HepG2 (cell line): Measurements from ENCODE around the gene RXYLT1. TPM values are rescaled to one million over a fixed set of nuclear protein-coding genes. Genes with fewer than 3 reads are reported as not detected.

ENCODE experiments used
- CBX2 ChIP-seq, 2 experiments: fragments of 200-600 bp in 1 of 2; sonication (generic); formaldehyde crosslinking in 1 of 2; IDR thresholded peaks; 2 replicates each; pipeline versions ENCODE4 v1.7.0 to v1.8.1; 2018 to 2022; ENCODE audit warnings: low read depth in 2 of 2, low read length in 1 of 2, mild to moderate bottlenecking in 1 of 2, missing genetic modification reagents in 1 of 2
- CREB1 ChIP-seq, 2 experiments: fragments of 450-650 bp in 1 of 2; IDR thresholded peaks; 2 replicates each; pipeline ENCODE4 v1.6.1; 2016 to 2017; ENCODE audit warnings: control low read depth in 1 of 2, mild to moderate bottlenecking in 1 of 2, missing compliant biosample characterization in 1 of 2, missing genetic modification characterization in 1 of 2
- CREM ChIP-seq, 2 experiments: sonication (generic) in 1 of 2; formaldehyde crosslinking in 1 of 2; IDR thresholded peaks; 2 replicates each; pipeline versions ENCODE4 v1.4.0 to v1.6.1; 2016 to 2020; ENCODE audit warnings: antibody characterized with exemption in 1 of 2, mild to moderate bottlenecking in 1 of 2, missing genetic modification reagents in 1 of 2
- ERF ChIP-seq: IDR thresholded peaks from 2 replicates; pipeline ENCODE4 v1.6.1; 2018; ENCODE audit warnings: missing biosample characterization, missing genetic modification reagents
- KDM4B ChIP-seq: sonication (generic); formaldehyde crosslinking; IDR thresholded peaks from 2 replicates; pipeline ENCODE4 v1.4.0; 2020; ENCODE audit warnings: missing genetic modification reagents
- KDM5B ChIP-seq: sonication (generic); formaldehyde crosslinking; IDR thresholded peaks from 2 replicates; pipeline ENCODE4 v1.4.0; 2020; ENCODE audit warnings: missing genetic modification reagents, mild to moderate bottlenecking, borderline replicate concordance
- KLF9 ChIP-seq: IDR thresholded peaks from 2 replicates; pipeline ENCODE4 v1.6.1; 2016; ENCODE audit warnings: low read depth
- MAFF ChIP-seq: IDR thresholded peaks from 2 replicates; pipeline ENCODE4 v1.6.1; 2011; ENCODE audit warnings: low read depth, low read length, improper control_type of control experiment
- MEIS1 ChIP-seq: sonication (generic); formaldehyde crosslinking; IDR thresholded peaks from 2 replicates; pipeline ENCODE4 v1.9.0; 2021; ENCODE audit warnings: mild to moderate bottlenecking, missing genetic modification reagents, moderate library complexity, borderline replicate concordance
- MYNN ChIP-seq: sonication (generic); formaldehyde crosslinking; IDR thresholded peaks from 2 replicates; pipeline ENCODE4 v1.4.0; 2020; ENCODE audit warnings: mild to moderate bottlenecking, low read depth, missing genetic modification reagents
- NR2C2 ChIP-seq: sonication (generic); formaldehyde crosslinking; IDR thresholded peaks from 2 replicates; pipeline ENCODE4 v1.4.0; 2020; ENCODE audit warnings: missing genetic modification reagents, mild to moderate bottlenecking, moderate library complexity, borderline replicate concordance
- POLR2AphosphoS2 ChIP-seq: IDR thresholded peaks from 2 replicates; pipeline ENCODE4 v1.6.1; 2011; ENCODE audit warnings: low read depth, low read length, improper control_type of control experiment
- RFX5 ChIP-seq: IDR thresholded peaks from 2 replicates; pipeline ENCODE4 v1.6.1; 2011; ENCODE audit warnings: low read depth, low read length, improper control_type of control experiment
- SALL1 ChIP-seq: sonication (generic); formaldehyde crosslinking; IDR thresholded peaks from 2 replicates; pipeline ENCODE4 v1.8.0; 2022; ENCODE audit warnings: mild to moderate bottlenecking, missing genetic modification reagents
- SRSF9 ChIP-seq: fragments of 200-400 bp; formaldehyde crosslinking; IDR thresholded peaks from 2 replicates; pipeline ENCODE4 v1.6.1; 2018; ENCODE audit warnings: borderline replicate concordance, mild to moderate bottlenecking, low read depth, low read length; ENCODE audit not compliant: insufficient read depth, poor library complexity, severe bottlenecking
- ZBTB42 ChIP-seq: sonication (generic); formaldehyde crosslinking; IDR thresholded peaks from 2 replicates; pipeline ENCODE4 v1.5.0; 2020; ENCODE audit warnings: mild to moderate bottlenecking, missing genetic modification reagents
- ZEB1 ChIP-seq: IDR thresholded peaks from 2 replicates; pipeline ENCODE4 v1.6.1; 2012; ENCODE audit warnings: mild to moderate bottlenecking, low read depth, inconsistent platforms; ENCODE audit not compliant: insufficient replicate concordance
- ZNF121 ChIP-seq: sonication (generic); formaldehyde crosslinking; IDR thresholded peaks from 2 replicates; pipeline ENCODE4 v1.5.0; 2020; ENCODE audit warnings: mild to moderate bottlenecking, missing genetic modification reagents
- ZNF615 ChIP-seq: sonication (generic); formaldehyde crosslinking; IDR thresholded peaks from 2 replicates; pipeline ENCODE4 v1.5.0; 2020; ENCODE audit warnings: mild to moderate bottlenecking, missing genetic modification reagents, borderline replicate concordance
- polyA plus RNA-seq, 8 experiments: library from polyadenylated mRNA; depleted of rRNA in 3 of 8; stranded (reverse) in 7 of 8; unstranded in 1 of 8; fragments of >200 nt; fragmentation: Illumina TruSeq in 4 of 8; extraction: Trizol in 4 of 8; gene quantifications; 2 replicates each; pipeline versions ENCODE4 v1.2.1 to v1.2.3, GENCODE V29; 2011 to 2016; ENCODE audit warnings: low read depth in 4 of 8, missing spikeins in 1 of 8, mixed read lengths in 1 of 8; ENCODE audit not compliant: insufficient read depth in 1 of 8
- total RNA-seq, 5 experiments: library from RNA; depleted of rRNA; stranded (reverse); fragments of >200 nt; fragmentation: Illumina TruSeq; extraction: Trizol; gene quantifications; 2 replicates each; pipeline ENCODE4 v1.2.3, GENCODE V29; 2016; ENCODE audit warnings: low read depth in 1 of 5
- TF ChIP-seq, protein P1 (sequence below): sonication (generic); formaldehyde crosslinking; IDR thresholded peaks from 2 replicates; pipeline ENCODE4 v1.4.0; 2020; ENCODE audit warnings: mild to moderate bottlenecking, missing genetic modification reagents
- TF ChIP-seq, protein P2 (sequence below): sonication (generic); formaldehyde crosslinking; IDR thresholded peaks from 2 replicates; pipeline ENCODE4 v1.4.0; 2020; ENCODE audit warnings: missing genetic modification reagents

The RXYLT1 gene
- total and polyA plus RNA-seq, 2 of the 13 experiments (the other 11 are each of a cell fraction or from before 2014, with no cell fraction given): 8.3 to 15.5 TPM

DNA sequence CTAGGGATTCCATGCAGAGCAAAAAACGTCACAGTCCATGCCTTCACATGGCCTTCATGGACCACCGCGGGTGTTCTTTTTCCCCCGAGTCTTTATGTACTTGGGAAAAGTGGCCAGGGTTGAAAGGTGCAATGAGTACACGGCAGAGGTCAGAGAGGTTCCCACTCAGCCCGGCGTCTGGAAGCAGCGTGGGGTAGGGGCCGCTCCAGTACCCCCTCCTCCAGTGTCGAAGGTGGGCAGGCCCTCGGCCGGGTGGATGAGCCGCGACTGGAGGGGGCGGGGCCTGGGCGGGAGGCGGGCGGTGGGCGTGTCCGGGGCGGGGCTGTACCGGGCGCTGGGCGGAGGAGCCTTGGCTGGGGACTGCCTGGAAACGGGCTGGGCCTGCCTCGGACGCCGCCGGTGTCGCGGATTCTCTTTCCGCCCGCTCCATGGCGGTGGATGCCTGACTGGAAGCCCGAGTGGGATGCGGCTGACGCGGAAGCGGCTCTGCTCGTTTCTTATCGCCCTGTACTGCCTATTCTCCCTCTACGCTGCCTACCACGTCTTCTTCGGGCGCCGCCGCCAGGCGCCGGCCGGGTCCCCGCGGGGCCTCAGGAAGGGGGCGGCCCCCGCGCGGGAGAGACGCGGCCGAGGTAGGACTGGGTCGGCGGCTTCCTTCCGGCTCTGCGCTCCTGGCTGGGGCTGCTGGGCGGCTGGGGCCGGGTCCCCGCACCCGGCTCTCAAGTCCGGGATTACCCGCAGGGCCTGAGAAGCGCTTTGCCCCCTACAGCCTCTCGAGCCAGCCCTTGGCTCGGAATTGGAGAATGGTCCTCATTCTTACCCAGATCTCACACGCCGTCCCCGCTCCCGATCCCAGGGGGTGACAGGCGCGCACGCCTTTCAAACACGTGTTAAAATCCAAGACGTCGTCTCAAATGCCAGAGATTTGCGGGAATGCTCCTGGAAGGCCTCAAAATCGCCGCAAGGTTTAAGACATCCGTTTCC lies at the start of gene RXYLT1 (continued):
- TF ChIP-seq, protein P1, sequence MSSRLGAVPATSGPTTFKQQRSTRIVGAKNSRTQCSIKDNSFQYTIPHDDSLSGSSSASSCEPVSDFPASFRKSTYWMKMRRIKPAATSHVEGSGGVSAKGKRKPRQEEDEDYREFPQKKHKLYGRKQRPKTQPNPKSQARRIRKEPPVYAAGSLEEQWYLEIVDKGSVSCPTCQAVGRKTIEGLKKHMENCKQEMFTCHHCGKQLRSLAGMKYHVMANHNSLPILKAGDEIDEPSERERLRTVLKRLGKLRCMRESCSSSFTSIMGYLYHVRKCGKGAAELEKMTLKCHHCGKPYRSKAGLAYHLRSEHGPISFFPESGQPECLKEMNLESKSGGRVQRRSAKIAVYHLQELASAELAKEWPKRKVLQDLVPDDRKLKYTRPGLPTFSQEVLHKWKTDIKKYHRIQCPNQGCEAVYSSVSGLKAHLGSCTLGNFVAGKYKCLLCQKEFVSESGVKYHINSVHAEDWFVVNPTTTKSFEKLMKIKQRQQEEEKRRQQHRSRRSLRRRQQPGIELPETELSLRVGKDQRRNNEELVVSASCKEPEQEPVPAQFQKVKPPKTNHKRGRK (CRISPR knock-in tag): no peak
- TF ChIP-seq ZEB1: no peak
- no peak for TF ChIP-seq SRSF9
- peak; percentile 77; the same call in 1 of the 2 replicates for TF ChIP-seq KDM5B (CRISPR knock-in tag)
- TF ChIP-seq ZNF615 (CRISPR knock-in tag): no peak
- TF ChIP-seq NR2C2 (CRISPR knock-in tag): peak; percentile 20; the same call in 1 of the 2 replicates
- no peak for TF ChIP-seq KLF9
- no peak for TF ChIP-seq MAFF
- TF ChIP-seq ZBTB42: no peak
- TF ChIP-seq CREB1 (IDR thresholded peaks at IDR 0.05): no peak
- TF ChIP-seq CREB1 (CRISPR knock-in tag; IDR thresholded peaks at IDR 0.05): no peak
- TF ChIP-seq CREM (IDR thresholded peaks at IDR 0.05): 0 out of 2 replicates have a peak, but pooled peaks have one; percentile 26
- no peak for TF ChIP-seq CREM (CRISPR knock-in tag; IDR thresholded peaks at IDR 0.05)
- no peak for TF ChIP-seq ZNF121 (CRISPR knock-in tag)
- TF ChIP-seq KDM4B (CRISPR knock-in tag): no peak
- no peak; the same call in 1 of the 2 replicates for TF ChIP-seq MEIS1 (CRISPR knock-in tag)
- TF ChIP-seq MYNN (CRISPR knock-in tag): no peak
- no peak for TF ChIP-seq RFX5
- TF ChIP-seq, protein P2, sequence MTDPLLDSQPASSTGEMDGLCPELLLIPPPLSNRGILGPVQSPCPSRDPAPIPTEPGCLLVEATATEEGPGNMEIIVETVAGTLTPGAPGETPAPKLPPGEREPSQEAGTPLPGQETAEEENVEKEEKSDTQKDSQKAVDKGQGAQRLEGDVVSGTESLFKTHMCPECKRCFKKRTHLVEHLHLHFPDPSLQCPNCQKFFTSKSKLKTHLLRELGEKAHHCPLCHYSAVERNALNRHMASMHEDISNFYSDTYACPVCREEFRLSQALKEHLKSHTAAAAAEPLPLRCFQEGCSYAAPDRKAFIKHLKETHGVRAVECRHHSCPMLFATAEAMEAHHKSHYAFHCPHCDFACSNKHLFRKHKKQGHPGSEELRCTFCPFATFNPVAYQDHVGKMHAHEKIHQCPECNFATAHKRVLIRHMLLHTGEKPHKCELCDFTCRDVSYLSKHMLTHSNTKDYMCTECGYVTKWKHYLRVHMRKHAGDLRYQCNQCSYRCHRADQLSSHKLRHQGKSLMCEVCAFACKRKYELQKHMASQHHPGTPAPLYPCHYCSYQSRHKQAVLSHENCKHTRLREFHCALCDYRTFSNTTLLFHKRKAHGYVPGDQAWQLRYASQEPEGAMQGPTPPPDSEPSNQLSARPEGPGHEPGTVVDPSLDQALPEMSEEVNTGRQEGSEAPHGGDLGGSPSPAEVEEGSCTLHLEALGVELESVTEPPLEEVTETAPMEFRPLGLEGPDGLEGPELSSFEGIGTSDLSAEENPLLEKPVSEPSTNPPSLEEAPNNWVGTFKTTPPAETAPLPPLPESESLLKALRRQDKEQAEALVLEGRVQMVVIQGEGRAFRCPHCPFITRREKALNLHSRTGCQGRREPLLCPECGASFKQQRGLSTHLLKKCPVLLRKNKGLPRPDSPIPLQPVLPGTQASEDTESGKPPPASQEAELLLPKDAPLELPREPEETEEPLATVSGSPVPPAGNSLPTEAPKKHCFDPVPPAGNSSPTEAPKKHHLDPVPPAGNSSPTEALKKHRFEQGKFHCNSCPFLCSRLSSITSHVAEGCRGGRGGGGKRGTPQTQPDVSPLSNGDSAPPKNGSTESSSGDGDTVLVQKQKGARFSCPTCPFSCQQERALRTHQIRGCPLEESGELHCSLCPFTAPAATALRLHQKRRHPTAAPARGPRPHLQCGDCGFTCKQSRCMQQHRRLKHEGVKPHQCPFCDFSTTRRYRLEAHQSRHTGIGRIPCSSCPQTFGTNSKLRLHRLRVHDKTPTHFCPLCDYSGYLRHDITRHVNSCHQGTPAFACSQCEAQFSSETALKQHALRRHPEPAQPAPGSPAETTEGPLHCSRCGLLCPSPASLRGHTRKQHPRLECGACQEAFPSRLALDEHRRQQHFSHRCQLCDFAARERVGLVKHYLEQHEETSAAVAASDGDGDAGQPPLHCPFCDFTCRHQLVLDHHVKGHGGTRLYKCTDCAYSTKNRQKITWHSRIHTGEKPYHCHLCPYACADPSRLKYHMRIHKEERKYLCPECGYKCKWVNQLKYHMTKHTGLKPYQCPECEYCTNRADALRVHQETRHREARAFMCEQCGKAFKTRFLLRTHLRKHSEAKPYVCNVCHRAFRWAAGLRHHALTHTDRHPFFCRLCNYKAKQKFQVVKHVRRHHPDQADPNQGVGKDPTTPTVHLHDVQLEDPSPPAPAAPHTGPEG (CRISPR knock-in tag): no peak; the same call in 1 of the 2 replicates
- TF ChIP-seq SALL1: peak; percentile 75; the same call in 1 of the 2 replicates
- TF ChIP-seq POLR2AphosphoS2: no peak
- no peak; the same call in 1 of the 2 replicates for TF ChIP-seq ERF (CRISPR knock-in tag)
- TF ChIP-seq CBX2 (IDR thresholded peaks at IDR 0.05; ENCODE audit: low read depth, low read length): no peak
- no peak for TF ChIP-seq CBX2 (CRISPR knock-in tag; IDR thresholded peaks at IDR 0.05; ENCODE audit: low read depth)
